ENCODE measurements around the gene LRRC46. TPM values are rescaled to one million over a fixed set of nuclear protein-coding genes. Genes with fewer than 3 reads are reported as not detected.

The LRRC46 gene
- total and polyA plus RNA-seq, 2 donors from 2014 or later = 0.91 to 1.5 TPM

DNA sequence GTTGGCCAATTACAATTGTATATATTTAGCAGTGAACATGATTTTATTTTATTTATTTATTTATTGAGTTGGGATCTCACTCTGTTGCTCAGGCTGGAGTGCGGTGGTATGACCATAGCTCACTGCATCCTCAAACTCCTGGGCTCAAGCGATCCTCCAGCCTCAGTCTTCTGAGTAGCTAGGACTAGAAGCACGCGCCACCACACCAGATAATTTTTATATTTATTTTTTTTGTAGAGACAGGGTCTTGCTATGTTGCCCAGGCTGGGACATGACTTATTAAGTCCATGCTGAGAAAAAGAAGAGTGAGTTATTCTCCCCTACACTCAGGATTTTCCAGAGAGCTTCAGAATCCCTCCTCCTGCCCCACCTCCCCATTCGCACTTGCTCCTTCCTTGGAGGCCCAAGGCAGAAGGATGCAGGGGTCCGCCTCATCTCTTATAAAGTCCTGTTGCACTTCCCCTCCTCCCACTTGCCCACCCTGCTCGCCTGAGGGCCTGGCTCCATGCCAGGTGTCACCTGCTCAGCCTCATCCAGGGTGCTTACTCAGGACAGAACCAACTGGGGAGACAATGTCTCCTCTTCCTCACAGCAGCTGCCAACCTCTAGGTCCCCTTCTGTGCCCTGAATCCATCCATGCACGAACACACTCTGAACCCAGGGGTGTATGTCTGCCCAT, 48.4 kb downstream of the LRRC46 start:
- Histone ChIP-seq H3K27me3 (ENCODE audit: control insufficient read depth, insufficient read depth, low read length) (no peaks in the 10 kb centered on the region), H3K9ac (ENCODE audit: low read length in 3 of 3) (no peak overlapping the region), H3K4me3 (ENCODE audit: low read length in 3 of 3) (no peak overlapping the region), H3K4me1 (ENCODE audit: control insufficient read depth in 2 of 3, insufficient read depth in 2 of 3, low read depth in 1 of 3, low read length in 3 of 3) (peaks cover 0 to 18% (median 8%) of the 10 kb centered on the region in 3 donors), H3K27ac (ENCODE audit: low read depth in 2 of 2, low read length in 2 of 2) (no peak overlapping the region), H3K36me3 (ENCODE audit: control insufficient read depth in 2 of 3, insufficient read depth in 3 of 3, low read length in 3 of 3) (no peaks in the 10 kb centered on the region), H3K9me3 (ENCODE audit: control insufficient read depth in 2 of 3, insufficient read depth in 1 of 3, low read length in 3 of 3) (no peaks in the 10 kb centered on the region)
- TF ChIP-seq, protein P1, sequence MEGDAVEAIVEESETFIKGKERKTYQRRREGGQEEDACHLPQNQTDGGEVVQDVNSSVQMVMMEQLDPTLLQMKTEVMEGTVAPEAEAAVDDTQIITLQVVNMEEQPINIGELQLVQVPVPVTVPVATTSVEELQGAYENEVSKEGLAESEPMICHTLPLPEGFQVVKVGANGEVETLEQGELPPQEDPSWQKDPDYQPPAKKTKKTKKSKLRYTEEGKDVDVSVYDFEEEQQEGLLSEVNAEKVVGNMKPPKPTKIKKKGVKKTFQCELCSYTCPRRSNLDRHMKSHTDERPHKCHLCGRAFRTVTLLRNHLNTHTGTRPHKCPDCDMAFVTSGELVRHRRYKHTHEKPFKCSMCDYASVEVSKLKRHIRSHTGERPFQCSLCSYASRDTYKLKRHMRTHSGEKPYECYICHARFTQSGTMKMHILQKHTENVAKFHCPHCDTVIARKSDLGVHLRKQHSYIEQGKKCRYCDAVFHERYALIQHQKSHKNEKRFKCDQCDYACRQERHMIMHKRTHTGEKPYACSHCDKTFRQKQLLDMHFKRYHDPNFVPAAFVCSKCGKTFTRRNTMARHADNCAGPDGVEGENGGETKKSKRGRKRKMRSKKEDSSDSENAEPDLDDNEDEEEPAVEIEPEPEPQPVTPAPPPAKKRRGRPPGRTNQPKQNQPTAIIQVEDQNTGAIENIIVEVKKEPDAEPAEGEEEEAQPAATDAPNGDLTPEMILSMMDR (IDR thresholded peaks at IDR 0.05; ENCODE audit: borderline replicate concordance, extremely low read depth, insufficient read depth) = no peak
- peak in 1 of 5 donors; percentile 52 for DNase-seq
- intact Hi-C loops (cut with DNase I) = no loop called here
- no peak for FAIRE-seq

GRCh38 chr17:47882247-47882646, 50.8 kb downstream of the LRRC46 start:
- H3K36me3 ChIP-seq (ENCODE audit: control insufficient read depth in 2 of 3, insufficient read depth in 3 of 3, low read length in 3 of 3) = no peaks in the 10 kb centered on the region
- peaks cover 0 to 23% (median 8%) of the 10 kb centered on the region in 3 donors for H3K4me1 ChIP-seq (ENCODE audit: control insufficient read depth in 2 of 3, insufficient read depth in 2 of 3, low read depth in 1 of 3, low read length in 3 of 3)
- H3K9ac ChIP-seq (ENCODE audit: low read length in 3 of 3) = no peak overlapping the region
- DNase-seq (peak in 2 of 5 donors; percentile 53 to 54), FAIRE-seq (no peak)
- no peaks in the 10 kb centered on the region for H3K27me3 ChIP-seq (ENCODE audit: control insufficient read depth, insufficient read depth, low read length)
- no peak overlapping the region for H3K4me3 ChIP-seq (ENCODE audit: low read length in 3 of 3)
- peak overlapping the region in 1 of 2 donors; percentile 27 for H3K27ac ChIP-seq (ENCODE audit: low read depth in 2 of 2, low read length in 2 of 2)
- TF ChIP-seq, protein P1 (IDR thresholded peaks at IDR 0.05; ENCODE audit: borderline replicate concordance, extremely low read depth, insufficient read depth) = no peak
- H3K9me3 ChIP-seq (ENCODE audit: control insufficient read depth in 2 of 3, insufficient read depth in 1 of 3, low read length in 3 of 3) = no peaks in the 10 kb centered on the region
- intact Hi-C loops (cut with DNase I) = no loop called here

DNA sequence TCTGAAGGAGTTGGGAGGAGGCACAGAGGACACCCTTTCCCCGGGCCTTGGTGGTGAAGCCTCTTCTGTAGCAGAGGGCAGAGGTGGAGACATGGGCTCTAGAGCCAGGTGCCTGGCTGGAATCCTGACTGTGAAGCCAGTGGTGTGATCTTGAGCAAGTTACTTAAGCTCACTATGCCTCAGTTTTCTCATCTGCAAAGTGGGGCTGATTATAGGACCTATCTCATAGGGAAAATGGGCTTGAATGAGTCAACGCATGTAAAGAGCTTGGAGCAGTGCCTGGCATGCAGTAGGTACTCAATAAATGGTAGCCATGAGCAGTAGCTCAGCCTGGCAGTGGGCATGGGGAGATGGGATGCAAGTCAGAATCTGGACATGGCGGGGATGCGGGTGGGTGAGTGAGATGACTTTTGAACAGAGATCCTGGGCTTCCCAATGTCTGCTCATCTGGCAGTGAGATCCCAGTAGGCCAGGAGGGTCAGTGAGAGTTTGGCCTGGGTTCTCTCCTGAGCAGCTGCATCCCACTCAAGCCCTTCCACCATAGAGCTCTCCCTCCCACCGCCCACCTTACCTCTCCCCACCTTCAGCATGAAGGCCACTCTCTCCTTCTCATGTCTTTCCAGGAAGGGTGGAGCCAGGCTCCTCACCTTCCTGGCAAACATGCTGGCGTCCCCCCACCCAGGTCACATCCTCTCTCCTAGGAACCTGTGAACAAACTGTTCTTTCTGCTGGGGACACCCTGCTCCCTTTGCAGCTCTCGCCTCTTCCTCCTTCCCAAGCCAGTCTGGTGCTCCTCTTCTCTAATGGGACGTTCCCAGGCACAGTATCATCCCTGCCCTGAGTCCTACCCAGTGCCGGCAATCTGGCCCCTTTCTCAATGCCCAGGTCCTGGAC, 51.5 kb downstream of the LRRC46 start:
- no peak overlapping the region for H3K4me3 ChIP-seq (ENCODE audit: low read length in 3 of 3)
- no peak for DNase-seq
- H3K9ac ChIP-seq (ENCODE audit: low read length in 3 of 3) = no peak overlapping the region
- peak overlapping the region in 1 of 2 donors; percentile 27 for H3K27ac ChIP-seq (ENCODE audit: low read depth in 2 of 2, low read length in 2 of 2)
- no peak for FAIRE-seq
- no peaks in the 10 kb centered on the region for H3K36me3 ChIP-seq (ENCODE audit: control insufficient read depth in 2 of 3, insufficient read depth in 3 of 3, low read length in 3 of 3)
- H3K27me3 ChIP-seq (ENCODE audit: control insufficient read depth, insufficient read depth, low read length) = no peaks in the 10 kb centered on the region
- intact Hi-C loops (cut with DNase I) = no loop called here
- no peaks in the 10 kb centered on the region for H3K9me3 ChIP-seq (ENCODE audit: control insufficient read depth in 2 of 3, insufficient read depth in 1 of 3, low read length in 3 of 3)
- H3K4me1 ChIP-seq (ENCODE audit: control insufficient read depth in 2 of 3, insufficient read depth in 2 of 3, low read depth in 1 of 3, low read length in 3 of 3) = peaks cover 0 to 23% (median 8%) of the 10 kb centered on the region in 3 donors
- TF ChIP-seq, protein P1 (IDR thresholded peaks at IDR 0.05; ENCODE audit: borderline replicate concordance, extremely low read depth, insufficient read depth) = no peak
